Measurements from ENCODE around the gene TBC1D14. TPM values are rescaled to one million over a fixed set of nuclear protein-coding genes. Genes with fewer than 3 reads are reported as not detected.

Gene TBC1D14
- total RNA-seq: 39.6 and 43.1 TPM in 2 replicates

DNA sequence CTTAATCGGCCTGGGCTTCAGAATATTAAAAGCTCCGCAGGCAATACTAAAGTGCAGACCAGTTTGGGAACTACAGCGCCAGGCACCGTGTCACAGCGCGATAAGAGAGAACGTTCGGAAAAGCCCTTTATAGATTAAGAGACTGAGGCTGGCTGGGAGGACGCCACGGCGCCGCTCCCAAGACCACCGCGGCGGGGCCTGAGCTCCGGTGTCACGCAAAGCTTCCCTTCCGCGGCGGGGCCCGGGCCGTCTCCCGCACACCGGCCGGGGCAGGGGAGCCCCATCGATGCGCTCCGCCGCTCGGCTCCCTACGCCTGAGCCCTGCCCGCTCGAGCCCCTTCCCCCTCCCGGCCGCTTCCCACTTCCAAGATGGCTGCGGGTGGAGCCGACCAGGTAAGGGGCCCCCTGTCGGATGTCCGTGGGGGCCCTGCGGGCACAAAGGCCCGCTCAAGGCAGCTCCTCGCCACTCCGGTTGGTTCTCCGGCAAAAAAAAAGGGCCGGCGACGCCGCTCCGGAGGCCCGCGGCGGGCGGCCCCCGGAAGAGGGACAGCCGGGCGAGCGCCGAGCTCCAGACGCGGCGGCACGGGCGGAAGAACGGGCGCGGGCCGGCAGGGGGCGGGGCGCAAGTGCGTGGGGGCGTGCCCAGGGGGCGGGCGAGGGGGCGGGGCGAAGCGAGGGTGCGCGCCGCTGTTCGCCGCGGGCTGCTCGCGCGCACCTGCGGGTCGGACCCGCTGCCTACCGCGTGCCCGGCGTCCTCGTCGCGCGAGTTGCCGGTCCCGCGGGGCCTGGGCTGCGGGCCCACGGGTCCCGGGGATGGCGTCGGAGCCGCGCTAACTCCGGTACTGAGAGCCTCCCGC is at the start of gene TBC1D14:
TBC1D14 (plus strand) TSS at position 714 of the 857 bp plus-strand sequence. CDS start 13,564 bp downstream, outside the sequence.
- intact Hi-C loops (cut with micrococcal nuclease): loop anchor here (1.0 kb wide), 5 partner anchors 10 to 159 kb away; partner anchors contain the start of genes GRPEL1, KIAA0232 and TADA2B

DNA sequence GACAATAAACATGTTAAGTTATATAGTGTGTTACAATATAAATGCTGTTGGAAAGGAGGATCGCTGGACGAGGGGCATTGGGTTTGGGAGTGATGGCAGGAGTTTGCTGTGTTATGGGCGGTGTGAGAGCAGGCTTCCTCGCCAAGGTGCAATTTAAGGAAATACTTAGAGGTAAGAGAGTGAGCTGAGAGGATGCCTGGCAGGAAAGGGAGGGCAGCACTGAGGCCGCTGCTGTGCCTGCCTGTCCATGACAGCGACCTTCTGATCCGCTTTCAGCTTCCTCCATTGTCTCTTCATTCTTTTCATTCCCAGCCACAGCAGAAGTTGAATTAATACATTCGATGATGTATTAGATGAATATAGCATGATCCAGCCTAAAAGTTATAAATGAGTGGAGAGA is 41.2 kb upstream of the TBC1D14 start:
- intact Hi-C loops (cut with micrococcal nuclease): no loop called here

DNA sequence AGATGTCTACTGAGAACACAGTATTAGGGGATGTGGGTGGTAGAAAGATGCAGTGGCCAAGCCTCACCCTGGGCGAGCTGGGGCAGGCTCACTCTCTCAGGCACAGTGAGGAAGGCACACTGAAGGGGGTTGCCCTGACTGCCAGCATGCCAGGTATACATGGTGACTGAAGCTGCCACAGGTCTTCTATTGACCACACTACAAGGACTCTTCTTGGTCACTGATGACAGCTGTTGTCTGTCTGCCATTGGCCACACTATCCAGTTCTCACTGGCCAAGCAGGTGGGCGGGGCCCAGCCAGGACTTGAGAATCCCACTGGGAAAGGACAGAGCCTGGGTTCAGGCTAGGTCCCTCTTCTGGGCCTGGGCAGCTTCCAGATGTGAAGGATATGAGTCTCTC is 39.7 kb upstream of the TBC1D14 start:
- intact Hi-C loops (cut with micrococcal nuclease): loop anchor here (10.0 kb wide), 1 partner anchor 295 kb away; the partner anchor contains the start of gene MAN2B2

GRCh38 chr4:6873291-6873690 is 36.3 kb upstream of the TBC1D14 start:
- intact Hi-C loops (cut with micrococcal nuclease): loop anchor here (10.0 kb wide), 1 partner anchor 298 kb away; the partner anchor contains the start of gene MAN2B2

DNA sequence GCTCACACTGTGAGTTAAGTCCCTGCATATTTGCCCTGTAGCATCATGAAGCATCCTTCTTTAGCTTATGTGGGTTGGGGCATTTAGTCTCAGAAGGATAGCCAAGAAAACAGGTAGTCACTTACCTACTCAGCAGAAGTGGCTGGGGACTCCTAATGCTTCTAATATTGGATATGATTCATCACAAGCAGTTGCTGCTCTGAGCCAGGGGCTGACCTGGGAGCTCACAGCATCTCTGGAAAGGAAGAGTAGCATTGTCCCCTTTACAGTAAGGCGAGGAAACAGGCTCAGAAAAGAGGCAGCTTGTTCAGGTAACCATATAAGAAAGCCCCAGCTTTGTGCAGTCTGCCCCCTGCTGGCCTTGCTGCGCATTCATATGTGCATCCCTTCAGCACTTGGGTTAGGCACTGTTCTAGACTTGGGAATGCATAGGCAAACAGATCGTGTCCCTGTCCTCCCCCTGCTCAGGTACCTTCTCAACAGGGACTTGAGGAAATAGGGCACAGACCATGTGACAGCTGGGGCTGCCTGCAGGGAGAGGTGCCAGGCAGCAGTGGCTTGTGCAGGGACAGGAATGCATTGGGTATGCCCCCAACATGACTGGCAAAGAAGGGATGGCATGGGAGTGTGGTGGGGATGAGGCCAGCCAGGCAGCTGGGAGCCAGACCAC is 35.7 kb upstream of the TBC1D14 start:
- intact Hi-C loops (cut with micrococcal nuclease): loop anchor here (1.0 to 10.0 kb wide), 4 partner anchors 91 to 299 kb away; partner anchors contain the start of genes KIAA0232 and MAN2B2

DNA sequence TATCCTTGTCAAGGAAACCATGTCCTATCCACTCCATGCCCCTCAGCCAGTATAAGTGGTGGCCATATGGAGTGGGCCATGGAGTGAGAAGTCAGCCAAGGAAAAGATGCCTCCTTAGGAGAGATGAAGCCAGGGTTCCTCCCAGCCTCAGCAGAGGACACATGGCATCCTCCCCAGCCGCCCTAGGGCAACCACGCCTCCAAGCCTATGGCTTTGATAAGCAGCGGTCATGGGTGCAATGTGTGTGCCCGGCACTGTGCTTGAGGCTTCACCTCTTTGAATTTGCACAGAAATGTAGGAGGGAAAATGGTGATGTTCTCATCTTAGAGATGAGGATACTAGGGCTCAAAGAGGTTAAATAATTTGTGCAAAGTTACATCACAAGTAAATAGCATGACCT is 34.6 kb upstream of the TBC1D14 start:
- intact Hi-C loops (cut with micrococcal nuclease): loop anchor here (1.0 to 10.0 kb wide), 4 partner anchors 92 to 300 kb away; partner anchors contain the start of genes KIAA0232 and MAN2B2

- intact Hi-C loops (cut with micrococcal nuclease): loop anchor here (2.0 to 10.0 kb wide), 2 partner anchors 93 to 301 kb away; partner anchors contain the start of genes KIAA0232 and MAN2B2
Observed at GRCh38 chr4:6875431-6875831, 34.2 kb upstream of the TBC1D14 start.

GRCh38 chr4:6876440-6876839 is 33.2 kb upstream of the TBC1D14 start:
- intact Hi-C loops (cut with micrococcal nuclease): loop anchor here (10.0 kb wide), 1 partner anchor 302 kb away; the partner anchor contains the start of gene MAN2B2

DNA sequence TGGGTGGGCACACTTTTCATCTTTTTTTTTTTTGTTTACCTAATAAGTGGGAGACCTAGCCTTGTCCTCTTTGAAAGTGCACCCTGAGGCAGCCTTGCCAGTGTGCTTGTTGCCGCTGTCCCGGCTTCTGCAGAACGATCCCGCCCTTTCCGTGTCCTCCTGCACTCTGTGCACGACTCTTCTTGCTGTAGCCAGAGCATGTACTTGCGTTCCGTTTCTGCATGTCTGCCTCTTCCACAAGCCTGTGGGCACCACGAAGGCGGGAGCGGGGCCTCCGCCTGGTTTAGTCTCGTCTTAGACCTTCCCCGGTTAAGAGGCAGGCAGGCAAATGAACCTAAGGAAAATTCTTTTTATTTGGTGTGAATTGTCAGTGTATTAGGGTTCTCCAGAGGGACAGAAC is 32.6 kb upstream of the TBC1D14 start:
- intact Hi-C loops (cut with micrococcal nuclease): loop anchor here (10.0 kb wide), 1 partner anchor 302 kb away; the partner anchor contains the start of gene MAN2B2

DNA sequence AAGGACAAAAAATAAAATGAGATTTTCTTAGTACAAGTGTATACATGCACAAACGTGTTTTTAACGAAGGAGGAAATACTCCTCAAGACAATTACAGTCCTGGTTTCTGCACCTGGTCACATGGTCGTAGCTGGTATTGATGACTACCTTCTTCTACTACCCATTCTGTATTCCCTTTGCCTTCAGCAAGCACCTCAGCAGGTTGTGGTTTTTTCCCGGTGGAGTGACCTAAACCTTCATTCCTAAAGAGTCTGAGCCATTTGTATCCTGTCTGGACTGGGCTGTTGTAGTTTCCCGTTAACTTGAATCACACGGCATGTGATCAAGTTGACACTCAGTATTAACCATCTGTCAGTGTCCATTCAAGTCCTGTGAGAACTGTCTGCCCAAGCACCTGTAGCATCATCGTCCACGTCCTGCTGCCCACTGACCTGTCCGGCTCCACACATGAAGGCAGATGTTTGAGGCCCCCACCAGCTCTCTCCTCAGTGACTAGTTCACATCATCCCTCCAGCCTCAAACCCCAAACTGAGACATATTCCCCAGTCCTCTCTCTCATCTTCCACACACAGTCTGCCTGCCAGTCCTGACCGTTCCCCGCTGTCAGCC is 31.1 kb upstream of the TBC1D14 start:
- intact Hi-C loops (cut with micrococcal nuclease): loop anchor here (10.0 kb wide), 1 partner anchor 304 kb away; the partner anchor contains the start of gene MAN2B2

DNA sequence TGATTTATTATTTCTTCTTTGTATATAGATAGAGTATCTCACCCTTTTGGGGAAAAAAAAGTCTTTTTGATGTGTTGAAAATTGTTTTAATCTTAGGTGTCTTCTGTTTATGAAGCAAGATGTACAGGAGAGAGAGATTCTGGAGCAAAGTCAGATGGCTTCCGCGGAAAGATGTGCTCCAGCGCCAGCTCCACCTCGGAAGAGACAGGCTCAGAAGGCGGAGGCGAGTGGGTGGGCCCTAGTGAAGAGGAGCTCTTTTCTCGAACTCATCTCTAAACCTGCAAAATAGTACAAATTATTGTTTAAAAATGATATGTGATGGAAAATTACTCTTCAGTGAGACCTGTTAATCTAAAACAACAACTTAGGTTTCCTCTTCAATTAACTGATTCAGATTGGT is 28.9 kb upstream of the TBC1D14 start:
- intact Hi-C loops (cut with micrococcal nuclease): no loop called here

- intact Hi-C loops (cut with micrococcal nuclease): no loop called here
Observed at GRCh38 chr4:6881908-6882307, 27.7 kb upstream of the TBC1D14 start.

DNA sequence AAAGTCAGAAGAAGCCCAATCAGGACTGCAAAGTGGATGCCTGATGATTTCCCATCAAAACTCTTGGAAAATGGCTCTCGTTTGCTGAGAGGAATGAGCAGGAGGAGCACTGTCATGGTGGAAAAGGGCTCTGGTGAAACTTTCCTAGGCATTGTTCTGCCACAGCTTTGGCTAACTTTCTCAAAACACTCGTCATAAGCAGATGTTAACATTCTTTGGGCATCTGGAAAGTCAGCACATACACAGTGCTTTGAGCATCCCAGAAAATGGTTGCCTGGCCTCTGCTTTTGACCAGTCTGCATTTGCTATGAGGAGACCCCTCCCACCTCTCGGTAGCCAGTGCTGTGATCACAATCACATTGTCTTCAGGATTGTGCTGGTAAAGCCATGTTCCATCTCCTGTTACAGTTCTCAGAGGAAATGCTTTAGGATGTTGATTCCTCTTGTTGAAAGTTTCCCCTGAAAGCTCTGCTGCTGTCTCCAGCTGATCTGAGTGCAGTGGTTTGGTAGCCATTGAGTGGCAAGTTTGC is 25.2 kb upstream of the TBC1D14 start:
- intact Hi-C loops (cut with micrococcal nuclease): no loop called here

- intact Hi-C loops (cut with micrococcal nuclease): no loop called here
Observed at GRCh38 chr4:6885953-6886557, 23.6 kb upstream of the TBC1D14 start.

DNA sequence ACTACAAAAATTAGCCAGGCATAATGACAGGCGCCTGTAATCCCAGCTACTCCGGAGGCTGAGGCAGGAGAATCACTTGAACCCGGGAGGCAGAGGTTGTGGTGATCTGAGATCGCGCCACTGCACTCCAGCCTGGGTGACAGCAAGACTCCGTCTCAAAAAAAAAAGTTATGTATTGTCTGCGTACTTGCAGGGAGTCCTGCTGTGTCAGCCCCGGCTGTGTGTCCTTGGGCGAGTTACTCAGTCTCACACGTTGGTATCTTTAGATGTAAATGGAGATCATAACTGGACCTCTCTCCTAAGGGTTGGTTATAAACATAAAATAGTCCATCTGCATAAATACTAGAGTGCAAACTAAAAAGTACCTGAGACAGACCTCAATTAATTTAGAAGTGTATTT is 22.7 kb upstream of the TBC1D14 start:
- intact Hi-C loops (cut with micrococcal nuclease): no loop called here

DNA sequence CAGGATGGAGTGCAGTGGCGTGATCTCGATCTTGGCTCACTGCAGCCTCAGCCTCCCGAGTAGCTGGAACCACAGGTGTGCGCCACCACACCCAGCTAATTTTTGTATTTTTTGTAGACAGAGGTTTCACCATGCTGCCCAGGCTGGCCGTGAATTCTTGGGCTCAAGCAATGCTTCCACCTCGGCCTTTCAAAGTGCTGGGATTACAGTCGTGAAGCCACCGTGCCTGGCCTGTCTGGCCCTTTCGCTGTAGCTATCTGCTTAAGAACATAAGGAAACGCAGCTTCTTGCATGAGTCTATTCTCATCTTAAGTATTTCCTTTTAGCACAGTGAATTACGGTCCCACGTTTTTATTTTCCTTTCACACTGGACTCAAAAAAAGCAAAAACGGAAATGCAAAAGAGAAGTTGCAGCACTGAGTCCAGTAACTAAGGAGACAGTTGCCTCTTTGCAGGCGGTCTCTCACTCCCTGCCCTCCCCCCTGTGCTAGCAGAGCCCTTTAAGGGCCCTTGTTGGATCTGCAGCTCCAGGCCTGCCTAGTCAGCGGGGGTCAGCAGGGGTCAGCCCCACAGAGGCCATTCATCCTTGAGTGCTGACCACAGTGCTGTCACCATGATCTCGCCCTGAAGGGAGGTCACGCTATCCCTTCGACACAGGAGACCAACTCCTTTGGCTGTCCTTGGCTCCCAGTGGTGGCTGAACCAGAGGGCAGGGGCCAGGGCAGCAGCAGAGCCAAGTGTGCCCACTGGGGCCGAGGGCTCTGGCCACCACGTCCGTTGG is 21.8 kb upstream of the TBC1D14 start:
- intact Hi-C loops (cut with micrococcal nuclease): no loop called here

GRCh38 chr4:6888506-6889071 is 21.0 kb upstream of the TBC1D14 start:
- intact Hi-C loops (cut with micrococcal nuclease): no loop called here

- intact Hi-C loops (cut with micrococcal nuclease): no loop called here
Observed at GRCh38 chr4:6889101-6889735, 20.4 kb upstream of the TBC1D14 start.

DNA sequence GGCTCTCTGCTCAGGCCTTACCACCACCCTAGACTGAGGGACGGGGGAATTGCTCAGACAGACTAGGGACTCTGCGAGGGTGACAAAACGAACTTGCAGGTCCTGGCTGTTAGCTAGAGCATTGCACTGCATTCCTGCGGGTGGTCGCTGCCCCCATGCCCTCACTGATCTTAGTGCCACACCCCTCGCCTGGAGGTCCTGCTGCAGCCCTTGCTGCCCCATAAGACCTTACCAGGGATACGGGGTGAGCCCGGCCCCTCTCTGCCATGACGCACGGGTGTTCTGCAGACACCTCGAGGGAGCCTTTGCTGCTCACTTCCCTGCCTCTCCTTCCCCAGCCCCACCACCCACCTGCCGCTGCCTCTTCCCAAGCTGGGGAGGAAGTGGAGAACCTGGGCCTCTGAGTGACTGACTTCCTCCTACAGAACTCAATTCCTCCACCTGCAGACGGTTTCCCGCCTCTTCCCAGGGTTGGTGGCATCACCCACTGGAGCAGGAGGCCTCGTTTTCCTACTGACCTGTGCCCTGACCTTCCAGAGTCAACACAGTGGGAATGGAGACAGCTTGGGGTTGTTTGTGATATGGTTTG is 19.8 kb upstream of the TBC1D14 start:
- intact Hi-C loops (cut with micrococcal nuclease): no loop called here
